C4-2B (cell line): ENCODE results near the gene PROK1.

Source experiments
- ZFX ChIP-seq: fragments of 450-650 bp; IDR thresholded peaks from 2 replicates; pipeline ENCODE4 v1.6.1; 2017
- TF ChIP-seq, protein P1 (sequence below): fragments of 450-650 bp; conservative IDR thresholded peaks from 2 replicates; pipeline ENCODE4 v1.5.1; 2017; ENCODE audit warnings: mild to moderate bottlenecking

DNA sequence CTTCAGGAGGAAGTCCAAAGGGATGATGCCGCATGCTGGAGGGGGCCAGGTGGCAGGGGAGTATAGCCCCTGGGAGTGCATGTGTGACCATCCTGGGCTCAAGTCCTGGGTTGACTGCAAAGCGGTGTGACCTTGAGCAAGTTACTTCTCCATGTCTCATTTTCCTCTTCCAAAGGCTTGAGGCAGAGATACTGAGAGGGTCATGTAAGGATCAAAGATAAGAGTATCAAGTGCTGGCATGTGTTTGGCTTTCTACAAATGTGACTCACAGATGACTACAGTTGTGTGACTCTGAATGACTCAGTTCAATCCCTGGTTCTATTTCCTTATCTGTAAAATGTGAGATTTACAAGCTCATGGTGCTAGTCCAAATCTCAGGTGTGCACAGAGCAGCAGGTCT lies 26.1 kb downstream of the PROK1 start:
- TF ChIP-seq, protein P1, sequence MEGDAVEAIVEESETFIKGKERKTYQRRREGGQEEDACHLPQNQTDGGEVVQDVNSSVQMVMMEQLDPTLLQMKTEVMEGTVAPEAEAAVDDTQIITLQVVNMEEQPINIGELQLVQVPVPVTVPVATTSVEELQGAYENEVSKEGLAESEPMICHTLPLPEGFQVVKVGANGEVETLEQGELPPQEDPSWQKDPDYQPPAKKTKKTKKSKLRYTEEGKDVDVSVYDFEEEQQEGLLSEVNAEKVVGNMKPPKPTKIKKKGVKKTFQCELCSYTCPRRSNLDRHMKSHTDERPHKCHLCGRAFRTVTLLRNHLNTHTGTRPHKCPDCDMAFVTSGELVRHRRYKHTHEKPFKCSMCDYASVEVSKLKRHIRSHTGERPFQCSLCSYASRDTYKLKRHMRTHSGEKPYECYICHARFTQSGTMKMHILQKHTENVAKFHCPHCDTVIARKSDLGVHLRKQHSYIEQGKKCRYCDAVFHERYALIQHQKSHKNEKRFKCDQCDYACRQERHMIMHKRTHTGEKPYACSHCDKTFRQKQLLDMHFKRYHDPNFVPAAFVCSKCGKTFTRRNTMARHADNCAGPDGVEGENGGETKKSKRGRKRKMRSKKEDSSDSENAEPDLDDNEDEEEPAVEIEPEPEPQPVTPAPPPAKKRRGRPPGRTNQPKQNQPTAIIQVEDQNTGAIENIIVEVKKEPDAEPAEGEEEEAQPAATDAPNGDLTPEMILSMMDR: no peak
- TF ChIP-seq ZFX: no peak
